GM19452 (cell line): ENCODE measurements around the gene SART3.
"Not testable (repeated sequence)": the region's sequence is repeated elsewhere in the genome, so short reads cannot be mapped to it uniquely, and the experiment has no call there.

Experiments
- ATAC-seq: cut with Tn5 transposase; IDR thresholded peaks from one replicate; pipeline ENCODE4 v1.9.1; 2021; ENCODE audit not compliant: unreplicated experiment

Gene SART3

DNA sequence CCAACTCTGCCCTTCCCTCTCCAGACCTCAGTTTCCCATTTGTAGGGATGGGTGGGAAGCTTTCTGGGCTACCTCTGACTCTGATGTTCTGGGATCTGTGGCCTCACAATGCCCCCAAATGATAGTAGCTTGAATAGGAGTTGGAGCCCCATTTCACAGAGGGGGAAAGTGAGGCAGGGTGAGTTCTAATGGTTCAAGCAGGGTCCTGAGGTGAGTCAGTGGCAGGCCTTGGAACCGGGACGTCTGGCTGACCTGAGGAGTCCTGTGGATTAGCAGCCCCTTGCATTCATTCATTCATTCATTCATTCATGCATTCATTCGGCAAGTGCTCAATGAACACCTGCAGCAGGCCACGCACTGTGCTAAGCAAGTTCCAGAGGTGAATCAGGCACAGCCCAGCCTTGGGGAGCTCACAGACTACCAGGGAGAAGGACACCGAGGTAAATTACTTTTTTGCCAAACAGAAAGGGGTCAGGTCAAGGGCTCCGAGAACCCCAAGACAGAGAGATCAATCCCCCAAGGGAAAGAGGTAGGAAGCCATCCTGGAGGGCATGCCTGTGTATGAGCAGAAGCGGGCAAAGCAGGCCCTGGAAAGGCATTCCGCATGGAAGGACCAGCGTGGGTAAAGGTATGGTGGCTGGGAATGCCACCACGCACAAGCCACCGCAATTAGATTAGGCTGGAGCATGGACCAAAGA lies 37.7 kb upstream of the SART3 start:
- ATAC-seq: no peak

DNA sequence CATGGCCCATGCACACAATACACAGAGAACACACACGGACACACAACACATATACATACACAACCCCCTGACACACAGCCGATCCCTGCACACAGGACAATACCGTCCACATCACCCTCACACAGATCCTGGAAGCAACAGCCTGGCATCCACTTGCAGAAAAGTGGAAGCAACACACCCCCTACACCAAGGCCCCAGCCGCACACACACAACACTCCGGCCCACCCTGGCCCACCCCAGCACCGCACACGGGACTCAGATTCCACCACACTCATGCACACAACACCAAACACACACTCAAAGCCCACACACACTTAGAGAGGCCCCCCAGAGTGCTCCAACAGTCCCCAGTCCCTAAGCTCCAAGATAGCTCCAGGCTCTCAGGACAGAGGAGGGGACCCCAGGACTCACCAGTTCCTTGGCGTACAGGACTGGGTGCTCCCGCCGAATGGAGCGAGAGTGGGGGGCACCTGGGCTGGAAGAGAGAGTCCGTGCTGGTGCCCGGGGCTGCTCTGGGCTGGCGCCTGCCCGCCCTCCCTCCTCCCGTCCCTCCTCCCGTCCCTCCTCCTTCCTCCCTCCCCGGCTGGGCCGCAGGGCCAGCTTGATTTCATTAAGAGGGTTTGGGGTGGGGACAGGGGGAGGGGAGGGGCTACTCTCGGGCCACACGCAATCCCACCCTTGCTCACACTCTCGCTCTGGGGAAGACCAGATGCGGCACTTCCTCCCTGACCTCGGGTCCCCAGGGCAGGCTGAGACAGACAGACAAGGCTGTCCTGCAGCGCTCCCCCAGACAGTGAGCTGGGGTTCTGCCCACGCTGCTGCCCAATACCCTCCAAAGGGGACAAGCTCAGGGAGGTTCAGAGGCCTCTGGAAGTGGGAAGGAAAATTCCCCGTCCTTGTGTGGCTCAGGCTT lies 36.8 kb upstream of the SART3 start, which contains the start of gene TMEM119:
TSS of gene TMEM119 (minus strand) at position 526 of the 913 bp plus-strand sequence. CDS start 5,701 bp downstream, outside the sequence.
- no peak for ATAC-seq

DNA sequence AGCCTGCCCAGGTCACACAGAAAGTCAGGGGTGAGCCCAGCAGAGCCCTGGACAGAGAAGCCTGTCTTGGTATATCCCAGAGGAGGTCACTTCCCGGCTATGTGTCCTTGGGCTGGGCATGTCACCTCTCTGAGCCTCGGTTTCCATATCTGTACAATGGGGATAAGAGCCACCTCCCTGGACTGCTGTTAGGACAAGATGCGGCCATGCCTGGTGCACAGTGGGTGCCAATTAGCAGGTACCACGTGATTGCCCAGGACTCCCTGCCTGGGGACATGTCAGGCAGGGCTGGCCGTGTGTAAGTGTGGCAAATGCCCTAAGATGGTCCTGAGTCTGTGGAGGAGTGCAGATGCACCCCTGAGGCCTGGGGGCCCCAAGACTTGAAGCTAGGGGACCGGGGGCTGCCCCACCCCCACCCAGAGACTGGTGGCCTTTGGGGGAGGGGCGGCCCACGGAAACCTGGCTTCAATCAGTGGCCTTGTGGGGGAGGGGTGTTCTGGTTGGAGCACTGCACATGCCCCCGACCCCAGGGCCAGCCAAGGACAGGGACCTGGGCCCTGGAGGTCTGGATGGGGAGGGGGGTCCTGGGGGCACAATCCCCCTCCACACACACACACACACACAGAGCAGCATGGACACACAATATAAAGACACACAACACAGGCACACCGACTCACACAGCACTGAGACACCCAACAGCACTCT lies 36.0 kb upstream of the SART3 start:
- no peak for ATAC-seq

DNA sequence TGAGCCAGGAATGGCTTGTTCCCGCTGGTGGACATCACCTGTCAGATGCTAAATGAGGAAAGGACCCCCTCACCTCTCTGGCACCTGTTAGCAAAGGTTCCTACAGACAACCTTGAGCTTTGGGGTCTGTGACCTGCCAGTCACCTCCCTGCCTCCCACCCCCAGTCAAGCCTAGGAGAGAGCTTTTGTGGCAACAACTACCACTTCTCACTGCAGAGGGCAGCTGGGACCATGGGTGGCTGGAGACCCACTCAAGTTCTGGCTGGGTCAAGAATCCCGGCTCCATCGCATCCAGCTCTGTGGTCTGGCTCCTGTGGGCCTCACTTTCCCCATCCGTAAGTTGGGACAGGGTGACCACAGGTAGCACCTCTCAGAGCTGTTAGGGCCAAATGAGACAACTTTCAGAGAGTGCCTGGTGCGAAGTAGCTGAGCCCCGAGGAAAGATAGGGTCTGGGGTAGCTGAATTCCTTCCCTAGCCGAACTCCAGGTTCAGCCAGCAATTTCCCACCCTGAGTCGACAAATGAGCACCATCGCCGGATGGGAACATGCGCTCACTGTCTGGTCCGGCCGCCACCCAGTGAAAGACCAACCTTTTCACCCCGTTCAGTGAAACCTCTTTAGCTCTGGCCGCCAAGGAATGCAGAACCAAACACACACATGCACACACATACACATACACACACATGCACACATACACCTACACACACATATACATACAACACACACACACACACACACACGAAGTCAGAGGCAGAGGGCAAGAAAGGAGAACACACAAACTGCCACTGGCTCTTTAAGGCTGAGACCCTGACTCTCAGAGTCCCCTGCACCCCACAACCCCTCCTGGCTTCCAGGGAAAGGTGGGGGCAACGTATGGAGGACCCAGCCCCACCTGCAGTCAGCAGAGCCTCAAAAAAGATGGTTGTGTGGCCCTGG lies 35.0 kb upstream of the SART3 start:
- ATAC-seq: no peak

DNA sequence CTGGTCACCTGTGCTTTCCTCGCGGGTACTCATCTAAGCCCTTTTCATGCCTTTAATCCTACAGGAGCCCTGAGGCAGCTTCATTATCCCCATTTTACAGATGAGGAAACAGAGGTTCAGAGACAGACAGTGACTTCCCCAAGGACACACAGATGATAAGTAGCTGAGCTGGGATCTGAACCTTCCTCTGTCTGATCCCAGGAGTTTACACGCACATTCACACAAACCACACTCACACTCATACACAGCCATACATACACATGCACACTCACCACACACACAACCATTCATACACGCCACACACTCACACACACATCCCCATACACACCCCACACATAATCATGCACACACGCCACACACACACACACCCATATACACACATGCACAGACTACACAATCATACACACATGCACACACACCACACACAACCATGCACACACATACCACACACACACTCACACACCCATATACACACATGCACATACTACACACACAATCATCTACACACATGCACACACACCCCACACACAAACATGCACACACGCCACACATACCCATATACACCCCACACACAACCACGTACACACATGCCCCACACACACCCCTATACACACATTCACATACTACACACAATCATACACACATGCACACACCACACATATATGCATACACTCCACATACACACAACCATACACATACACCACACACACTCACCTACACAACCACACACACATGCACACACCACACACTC lies 34.2 kb upstream of the SART3 start:
- no peak for ATAC-seq

DNA sequence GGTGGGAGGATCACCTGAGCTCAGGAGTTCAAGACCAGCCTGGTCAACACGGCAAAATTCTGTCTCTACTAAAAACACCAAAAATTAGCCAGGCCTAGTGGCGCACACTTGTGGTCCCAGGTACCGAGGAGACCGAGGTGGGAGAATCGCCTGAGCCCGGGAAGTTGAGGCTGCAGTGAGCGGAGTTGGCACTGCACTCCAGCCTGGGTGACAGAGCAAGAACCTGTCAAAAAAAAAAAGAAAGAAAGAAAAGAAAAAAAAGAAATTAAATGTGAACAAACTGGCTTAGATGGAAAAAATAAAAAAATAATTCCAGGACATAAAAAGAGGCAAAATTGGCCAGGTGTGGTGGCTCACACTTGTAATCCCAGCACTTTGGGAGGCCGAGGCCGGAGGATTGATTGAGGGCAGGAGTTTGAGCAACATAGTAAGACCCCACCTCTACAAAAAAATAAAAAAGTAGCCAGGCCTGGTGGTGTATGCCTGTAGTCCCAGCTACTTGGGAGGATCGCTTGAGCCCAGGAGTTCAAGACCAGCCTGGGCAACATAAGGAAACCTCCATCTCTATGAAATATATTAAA lies 33.4 kb upstream of the SART3 start:
- ATAC-seq: no peak

DNA sequence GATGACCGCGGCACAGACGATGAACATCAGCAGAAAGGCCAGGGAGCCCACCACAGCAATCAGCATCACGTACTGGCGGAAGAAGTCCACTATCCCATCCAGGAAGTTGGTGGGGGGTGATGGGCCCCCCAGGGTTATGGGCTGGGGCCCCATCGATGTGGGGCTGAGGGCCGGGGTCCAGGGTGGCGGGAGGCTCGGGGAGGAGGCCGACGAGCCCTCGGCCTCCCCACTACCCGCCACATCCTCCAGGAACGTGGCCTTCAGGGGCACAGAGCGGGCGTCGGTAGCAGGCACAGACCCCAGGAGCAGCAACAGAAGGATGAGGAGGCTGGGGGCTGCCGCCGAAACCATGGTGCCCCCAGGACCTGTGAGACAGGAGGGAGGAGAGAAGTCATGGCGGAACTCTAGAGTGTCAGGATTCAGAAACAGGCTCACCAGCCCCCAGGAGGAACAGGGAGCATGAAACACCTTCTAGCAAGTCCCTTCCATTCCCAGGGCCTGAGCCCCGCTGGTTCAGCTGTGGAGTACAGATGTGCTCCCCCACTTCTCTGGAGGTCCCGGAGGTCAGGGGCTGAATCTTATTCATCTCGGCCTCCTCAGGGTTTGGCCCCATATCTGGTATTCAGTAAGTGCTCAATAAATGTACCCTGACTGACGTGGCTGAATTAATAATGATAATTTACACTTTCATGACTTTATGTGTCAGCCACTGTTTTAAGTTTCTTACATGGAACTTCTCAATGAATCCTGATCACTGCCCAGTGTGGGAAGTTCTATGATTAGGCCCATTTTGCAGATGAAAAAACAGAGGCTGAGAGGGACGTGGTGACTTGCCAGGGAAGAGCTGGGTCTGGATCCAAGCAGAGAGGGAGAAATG lies 31.3 kb upstream of the SART3 start:
- no peak for ATAC-seq

DNA sequence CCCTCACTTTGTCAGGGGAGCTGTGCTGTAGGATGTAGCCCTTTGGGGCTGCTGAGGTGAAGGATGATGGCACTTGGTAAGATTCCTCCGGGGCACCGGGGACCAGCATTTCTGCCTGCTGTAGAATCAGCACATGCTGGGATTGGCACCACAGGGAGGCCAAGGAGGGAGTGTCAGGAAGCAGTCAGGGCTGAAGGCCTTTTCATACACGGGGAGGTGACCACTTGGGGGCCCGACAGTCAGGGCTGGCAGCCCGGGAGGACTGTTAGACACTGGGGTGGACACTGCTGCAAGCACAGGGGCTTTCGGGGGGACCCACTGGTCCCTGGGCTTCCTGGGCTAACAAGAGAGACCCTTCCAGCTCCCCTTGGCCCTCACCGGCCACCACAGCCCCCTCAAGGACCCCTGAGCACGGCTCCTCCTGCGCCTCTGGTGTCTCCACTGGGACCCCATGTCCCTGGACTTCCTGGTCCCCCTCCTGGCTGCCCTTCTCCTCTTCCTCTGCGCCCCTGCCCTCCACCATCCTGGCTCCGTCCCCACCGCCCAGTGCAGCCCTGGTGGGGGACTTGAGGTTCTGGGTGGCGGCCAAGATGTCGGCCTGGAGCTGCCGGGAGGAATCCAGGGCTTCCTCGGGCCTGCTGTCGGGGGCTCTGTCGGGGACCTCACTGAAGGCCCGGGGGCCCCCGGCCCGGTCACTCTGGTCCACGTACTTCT lies 30.5 kb upstream of the SART3 start:
- no peak for ATAC-seq

DNA sequence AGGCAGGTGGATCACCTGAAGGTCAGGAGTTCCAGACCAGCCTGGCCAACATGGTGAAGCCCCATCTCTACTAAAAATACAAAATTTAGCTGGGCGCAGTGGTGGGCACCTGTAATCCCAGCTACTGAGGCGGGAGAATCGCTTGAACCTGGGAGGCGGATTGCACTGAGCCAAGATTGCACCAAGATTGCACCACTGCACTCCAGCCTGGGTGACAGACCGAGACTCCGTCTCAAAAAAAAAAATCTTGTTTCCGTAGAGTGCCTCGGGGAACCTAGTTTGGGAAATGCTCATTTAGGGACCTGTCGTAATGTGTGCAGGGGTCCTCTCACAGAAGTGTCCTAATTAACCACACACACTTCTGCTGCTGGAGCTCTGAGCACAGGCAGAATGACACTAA lies 29.5 kb upstream of the SART3 start:
- ATAC-seq: not testable (repeated sequence)

DNA sequence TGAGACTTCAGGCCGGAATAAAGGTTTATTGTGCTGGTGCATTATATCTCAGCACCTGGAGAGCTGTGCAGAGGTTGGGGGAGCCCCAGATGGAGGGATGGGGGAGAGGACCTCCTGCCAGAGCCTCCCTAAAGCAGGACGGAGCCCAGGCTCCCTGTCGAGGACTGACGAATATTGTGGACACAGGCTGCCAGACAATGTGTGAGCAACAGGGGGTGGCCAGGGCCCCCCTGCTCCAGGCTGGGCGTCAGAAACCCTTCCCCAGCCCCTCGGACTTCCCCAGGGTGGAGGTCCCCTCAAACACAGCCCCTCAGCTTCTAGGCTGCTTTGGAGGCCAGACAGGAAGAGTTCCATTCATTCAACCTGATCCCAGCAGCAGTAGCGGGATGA lies 28.9 kb upstream of the SART3 start:
- ATAC-seq: no peak

DNA sequence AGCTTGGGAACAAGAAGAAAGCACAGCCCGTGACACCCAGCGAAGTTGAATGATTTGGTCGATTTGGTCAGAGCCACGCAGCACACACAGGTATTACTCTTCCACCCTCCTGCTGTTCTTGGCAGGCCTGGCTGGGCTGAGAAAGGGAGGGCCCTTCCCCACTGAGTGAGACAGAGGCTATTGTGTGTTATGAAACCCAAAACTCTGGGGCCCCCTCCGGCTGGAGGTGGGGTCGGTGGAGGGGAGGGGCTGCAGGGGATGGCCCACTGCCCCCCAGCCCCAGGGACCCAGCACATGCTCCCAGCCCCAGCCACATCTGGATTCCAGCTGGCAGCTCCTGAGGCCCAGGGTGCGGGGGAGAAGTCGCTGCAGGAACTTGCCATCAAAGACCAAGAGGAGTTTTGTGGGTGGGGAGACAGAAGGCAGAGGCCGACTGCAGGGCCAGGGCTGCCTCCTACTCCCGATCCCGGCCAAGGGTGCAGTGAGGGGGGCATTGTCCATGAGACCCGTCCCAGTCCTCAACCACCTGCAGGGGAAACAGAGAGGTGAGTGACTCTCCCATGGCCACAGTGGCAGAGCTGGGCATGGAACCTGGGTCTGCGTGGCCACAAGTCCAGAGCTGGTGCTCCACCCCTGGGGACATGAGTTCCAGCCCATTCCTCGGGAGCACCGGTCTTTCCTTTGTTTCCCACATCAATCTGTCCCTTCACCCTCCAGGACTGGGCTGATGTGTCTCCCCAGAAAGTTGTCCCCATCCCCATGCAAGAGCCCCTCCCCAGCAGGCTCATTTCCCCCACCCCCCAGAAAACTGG lies 28.3 kb upstream of the SART3 start:
- ATAC-seq: no peak

DNA sequence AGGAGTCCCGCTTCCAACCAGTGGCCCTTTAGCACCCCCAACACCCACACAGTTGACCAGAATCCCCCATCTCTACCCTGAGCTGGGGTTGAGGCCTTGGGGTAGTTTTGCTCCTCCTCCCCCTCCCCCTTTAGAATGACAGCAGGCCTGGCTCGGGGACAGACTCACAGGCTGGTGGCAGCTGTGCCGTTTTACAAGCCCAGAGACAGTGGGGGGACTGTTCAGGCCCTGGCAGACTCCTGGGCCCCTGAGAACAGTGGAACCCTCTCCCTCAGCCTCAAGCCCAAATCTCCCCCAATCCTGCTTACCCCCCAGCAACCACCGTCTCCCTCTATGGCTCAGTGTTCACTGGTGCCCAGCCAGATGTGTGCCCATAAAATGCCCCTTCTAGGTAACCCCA lies 26.9 kb upstream of the SART3 start:
- no peak for ATAC-seq

DNA sequence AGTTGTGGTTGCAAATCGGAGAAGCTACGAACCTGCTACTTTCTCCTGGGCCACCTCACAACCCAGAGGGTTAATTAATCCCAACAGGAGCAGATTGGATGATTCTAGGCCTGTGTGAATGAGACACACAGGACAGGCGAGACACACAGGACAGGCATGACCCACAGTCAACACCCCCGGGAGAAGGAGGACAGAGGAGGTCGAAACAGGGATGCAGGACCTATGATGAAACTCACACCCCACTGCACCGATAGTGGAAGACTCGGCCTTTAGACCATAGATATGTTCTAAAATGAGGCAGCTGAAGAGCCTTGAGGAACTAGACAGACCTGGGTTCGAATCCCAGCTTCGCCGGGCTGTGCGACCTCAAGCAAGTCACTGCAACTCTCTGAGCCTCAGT lies 25.3 kb upstream of the SART3 start:
- no peak for ATAC-seq

DNA sequence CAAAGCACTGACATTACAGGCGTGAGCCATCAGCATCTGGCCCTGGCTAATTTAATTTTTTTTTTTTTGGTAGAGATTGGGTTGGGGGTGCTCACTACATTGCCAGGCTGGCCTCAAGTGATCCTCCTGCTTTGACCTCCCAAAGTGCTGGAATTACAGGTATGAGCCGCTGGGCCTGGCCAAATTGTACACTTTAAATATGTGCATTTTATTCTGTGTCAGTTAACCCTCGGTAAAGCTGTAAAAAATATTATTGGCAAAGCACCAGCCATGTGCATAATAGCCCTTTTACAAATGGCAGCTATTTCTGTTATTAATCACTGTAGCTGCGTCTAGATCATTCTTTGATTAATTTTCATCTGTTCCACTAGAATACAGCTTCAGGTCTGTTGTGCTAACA lies 24.9 kb upstream of the SART3 start:
- ATAC-seq: no peak

DNA sequence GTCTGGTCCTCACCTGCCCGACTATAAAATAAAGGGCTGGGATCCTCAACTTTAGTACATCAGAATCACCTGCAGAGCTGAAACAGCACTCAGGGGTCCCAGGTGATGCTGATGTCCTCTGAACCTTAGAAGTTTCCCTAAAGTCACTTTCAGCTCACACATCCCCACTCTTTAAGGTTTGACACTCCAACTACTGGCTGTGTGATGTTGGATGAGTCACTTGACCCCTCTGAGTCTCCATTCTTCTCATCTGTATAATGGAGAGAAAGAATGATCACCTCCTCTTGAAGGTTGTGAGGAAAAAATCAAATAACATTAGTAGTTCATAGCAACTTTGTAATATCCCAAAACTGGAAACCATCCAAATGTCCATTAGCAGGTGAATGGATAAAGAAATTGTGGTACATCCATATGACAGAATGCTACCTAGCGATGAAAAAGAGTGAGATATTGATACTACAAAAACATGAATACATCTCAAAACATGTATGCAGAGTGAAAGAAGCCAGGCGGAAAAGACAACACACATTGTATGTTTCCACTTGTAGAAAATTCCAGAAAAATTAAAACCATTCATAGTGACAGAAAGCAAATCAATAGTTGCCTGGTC lies 23.6 kb upstream of the SART3 start:
- ATAC-seq: no peak

DNA sequence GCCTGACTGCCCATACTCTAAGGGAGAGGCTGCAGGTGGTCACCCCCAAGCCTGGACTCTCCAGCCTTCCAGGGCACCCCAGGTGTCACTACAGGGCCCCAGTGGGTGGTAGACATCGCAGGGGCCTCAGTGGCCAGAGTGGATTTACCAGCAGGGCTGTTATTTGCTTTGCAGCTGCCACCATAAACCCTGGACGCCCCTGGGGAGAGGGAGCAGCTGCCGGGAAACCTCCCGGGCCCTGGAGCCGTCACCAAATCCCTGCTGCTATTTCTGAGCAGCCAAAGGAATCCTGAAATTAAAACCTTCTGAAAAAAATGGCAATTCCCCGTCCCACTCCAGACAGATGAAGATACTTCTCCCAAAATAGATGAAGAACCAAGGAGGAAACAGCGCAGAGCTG lies 23.0 kb upstream of the SART3 start:
- ATAC-seq: no peak
